ENCODE measurements around the gene FEV. TPM values are rescaled to one million over a fixed set of nuclear protein-coding genes. Genes with fewer than 3 reads are reported as not detected.

FEV gene
- polyA plus RNA-seq, 1 donor, result 11.9 TPM

- WGBS (ENCODE audit: insufficient coverage, low lambda C conversion rate), result no CpG with 5 or more reads among the region's 7 CpGs
- Histone ChIP-seq H3K36me3 (ENCODE audit: control insufficient read depth, insufficient read depth, low read length) (no peaks in the 10 kb centered on the region), H3K4me3 (ENCODE audit: low read length) (no peak overlapping the region), H3K9me3 (ENCODE audit: control insufficient read depth, low read depth, low read length) (no peaks in the 10 kb centered on the region), H3K27ac (ENCODE audit: low read length) (no peak overlapping the region), H3K27me3 (ENCODE audit: control insufficient read depth, insufficient read depth, low read length) (no peaks in the 10 kb centered on the region), H3K4me1 (ENCODE audit: control insufficient read depth, insufficient read depth, low read length) (no peaks in the 10 kb centered on the region)
- DNase-seq, result no peak
These were observed 42.0 kb upstream of the FEV start for GRCh38 chr2:219026946-219027345.

- no peaks in the 10 kb centered on the region for H3K9me3 ChIP-seq (ENCODE audit: control insufficient read depth, low read depth, low read length)
- no peak for DNase-seq
- no peaks in the 10 kb centered on the region for H3K27me3 ChIP-seq (ENCODE audit: control insufficient read depth, insufficient read depth, low read length)
- no peaks in the 10 kb centered on the region for H3K36me3 ChIP-seq (ENCODE audit: control insufficient read depth, insufficient read depth, low read length)
- whole genome bisulfite sequencing (ENCODE audit: insufficient coverage, low lambda C conversion rate), result no CpG with 5 or more reads among the region's 18 CpGs
- no peaks in the 10 kb centered on the region for H3K4me1 ChIP-seq (ENCODE audit: control insufficient read depth, insufficient read depth, low read length)
- H3K27ac ChIP-seq (ENCODE audit: low read length), result no peak overlapping the region
- no peak overlapping the region for H3K4me3 ChIP-seq (ENCODE audit: low read length)
These were observed 40.9 kb upstream of the FEV start for GRCh38 chr2:219025637-219026585.

- no CpG with 5 or more reads among the region's 11 CpGs for WGBS (ENCODE audit: insufficient coverage, low lambda C conversion rate)
- Histone ChIP-seq H3K27me3 (ENCODE audit: control insufficient read depth, insufficient read depth, low read length) (peaks cover 3% of the 10 kb centered on the region), H3K36me3 (ENCODE audit: control insufficient read depth, insufficient read depth, low read length) (no peaks in the 10 kb centered on the region), H3K27ac (ENCODE audit: low read length) (no peak overlapping the region), H3K4me3 (ENCODE audit: low read length) (no peak overlapping the region), H3K4me1 (ENCODE audit: control insufficient read depth, insufficient read depth, low read length) (no peaks in the 10 kb centered on the region), H3K9me3 (ENCODE audit: control insufficient read depth, low read depth, low read length) (no peaks in the 10 kb centered on the region)
- no peak for DNase-seq
These were observed 39.1 kb upstream of the FEV start for GRCh38 chr2:219024059-219024458.

GRCh38 chr2:219023045-219023605 lies 38.1 kb upstream of the FEV start:
- DNase-seq, result no peak
- no peak overlapping the region for H3K4me3 ChIP-seq (ENCODE audit: low read length)
- no peaks in the 10 kb centered on the region for H3K9me3 ChIP-seq (ENCODE audit: control insufficient read depth, low read depth, low read length)
- H3K36me3 ChIP-seq (ENCODE audit: control insufficient read depth, insufficient read depth, low read length), result no peaks in the 10 kb centered on the region
- no CpG with 5 or more reads among the region's 12 CpGs for WGBS (ENCODE audit: insufficient coverage, low lambda C conversion rate)
- no peaks in the 10 kb centered on the region for H3K4me1 ChIP-seq (ENCODE audit: control insufficient read depth, insufficient read depth, low read length)
- H3K27me3 ChIP-seq (ENCODE audit: control insufficient read depth, insufficient read depth, low read length), result peaks cover 8% of the 10 kb centered on the region
- no peak overlapping the region for H3K27ac ChIP-seq (ENCODE audit: low read length)

- Histone ChIP-seq H3K9me3 (ENCODE audit: control insufficient read depth, low read depth, low read length) (no peaks in the 10 kb centered on the region), H3K4me1 (ENCODE audit: control insufficient read depth, insufficient read depth, low read length) (no peaks in the 10 kb centered on the region), H3K36me3 (ENCODE audit: control insufficient read depth, insufficient read depth, low read length) (no peaks in the 10 kb centered on the region), H3K27ac (ENCODE audit: low read length) (no peak overlapping the region), H3K27me3 (ENCODE audit: control insufficient read depth, insufficient read depth, low read length) (peaks cover 8% of the 10 kb centered on the region), H3K4me3 (ENCODE audit: low read length) (no peak overlapping the region)
- no peak for DNase-seq
- no CpG with 5 or more reads among the region's 5 CpGs for WGBS (ENCODE audit: insufficient coverage, low lambda C conversion rate)
These were observed 37.6 kb upstream of the FEV start for GRCh38 chr2:219022616-219023015.

- H3K27me3 ChIP-seq (ENCODE audit: control insufficient read depth, insufficient read depth, low read length), result peaks cover 8% of the 10 kb centered on the region
- no peak for DNase-seq
- H3K36me3 ChIP-seq (ENCODE audit: control insufficient read depth, insufficient read depth, low read length), result no peaks in the 10 kb centered on the region
- no peak overlapping the region for H3K27ac ChIP-seq (ENCODE audit: low read length)
- H3K4me3 ChIP-seq (ENCODE audit: low read length), result no peak overlapping the region
- WGBS (ENCODE audit: insufficient coverage, low lambda C conversion rate), result no CpG with 5 or more reads among the region's 12 CpGs
- H3K4me1 ChIP-seq (ENCODE audit: control insufficient read depth, insufficient read depth, low read length), result no peaks in the 10 kb centered on the region
- no peaks in the 10 kb centered on the region for H3K9me3 ChIP-seq (ENCODE audit: control insufficient read depth, low read depth, low read length)
These were observed 37.1 kb upstream of the FEV start for GRCh38 chr2:219022041-219022440.

- Histone ChIP-seq H3K36me3 (ENCODE audit: control insufficient read depth, insufficient read depth, low read length) (no peaks in the 10 kb centered on the region), H3K27me3 (ENCODE audit: control insufficient read depth, insufficient read depth, low read length) (peaks cover 8% of the 10 kb centered on the region), H3K4me3 (ENCODE audit: low read length) (no peak overlapping the region), H3K27ac (ENCODE audit: low read length) (no peak overlapping the region), H3K9me3 (ENCODE audit: control insufficient read depth, low read depth, low read length) (no peaks in the 10 kb centered on the region), H3K4me1 (ENCODE audit: control insufficient read depth, insufficient read depth, low read length) (no peaks in the 10 kb centered on the region)
- WGBS (ENCODE audit: insufficient coverage, low lambda C conversion rate), result no CpG with 5 or more reads among the region's 9 CpGs
- DNase-seq, result no peak
These were observed 36.6 kb upstream of the FEV start for GRCh38 chr2:219021591-219021990.

- no peak overlapping the region for H3K4me3 ChIP-seq (ENCODE audit: low read length)
- peaks cover 8% of the 10 kb centered on the region for H3K27me3 ChIP-seq (ENCODE audit: control insufficient read depth, insufficient read depth, low read length)
- no peak for DNase-seq
- H3K9me3 ChIP-seq (ENCODE audit: control insufficient read depth, low read depth, low read length), result no peaks in the 10 kb centered on the region
- H3K4me1 ChIP-seq (ENCODE audit: control insufficient read depth, insufficient read depth, low read length), result no peaks in the 10 kb centered on the region
- WGBS (ENCODE audit: insufficient coverage, low lambda C conversion rate), result no CpG with 5 or more reads among the region's 11 CpGs
- H3K27ac ChIP-seq (ENCODE audit: low read length), result no peak overlapping the region
- no peaks in the 10 kb centered on the region for H3K36me3 ChIP-seq (ENCODE audit: control insufficient read depth, insufficient read depth, low read length)
These were observed 35.8 kb upstream of the FEV start for GRCh38 chr2:219020604-219021365.

- H3K27ac ChIP-seq (ENCODE audit: low read length), result no peak overlapping the region
- no peaks in the 10 kb centered on the region for H3K9me3 ChIP-seq (ENCODE audit: control insufficient read depth, low read depth, low read length)
- no peaks in the 10 kb centered on the region for H3K4me1 ChIP-seq (ENCODE audit: control insufficient read depth, insufficient read depth, low read length)
- peaks cover 12% of the 10 kb centered on the region for H3K27me3 ChIP-seq (ENCODE audit: control insufficient read depth, insufficient read depth, low read length)
- no peak for DNase-seq
- no CpG with 5 or more reads among the region's 6 CpGs for WGBS (ENCODE audit: insufficient coverage, low lambda C conversion rate)
- H3K36me3 ChIP-seq (ENCODE audit: control insufficient read depth, insufficient read depth, low read length), result no peaks in the 10 kb centered on the region
- H3K4me3 ChIP-seq (ENCODE audit: low read length), result no peak overlapping the region
These were observed 34.5 kb upstream of the FEV start for GRCh38 chr2:219019436-219019835.

GRCh38 chr2:219018726-219019125 lies 33.7 kb upstream of the FEV start:
- Histone ChIP-seq H3K4me3 (ENCODE audit: low read length) (no peak overlapping the region), H3K36me3 (ENCODE audit: control insufficient read depth, insufficient read depth, low read length) (no peaks in the 10 kb centered on the region), H3K27me3 (ENCODE audit: control insufficient read depth, insufficient read depth, low read length) (peaks cover 14% of the 10 kb centered on the region), H3K4me1 (ENCODE audit: control insufficient read depth, insufficient read depth, low read length) (no peaks in the 10 kb centered on the region), H3K9me3 (ENCODE audit: control insufficient read depth, low read depth, low read length) (no peaks in the 10 kb centered on the region), H3K27ac (ENCODE audit: low read length) (no peak overlapping the region)
- WGBS (ENCODE audit: insufficient coverage, low lambda C conversion rate), result no CpG with 5 or more reads among the region's 10 CpGs
- no peak for DNase-seq

All from large intestine (tissue), 3 donors.